GM12872 (cell line): ENCODE results near the gene OR10H3.

Experiments
- CTCF ChIP-seq: IDR thresholded peaks from 3 replicates; pipeline ENCODE4 v1.5.1; 2011; ENCODE audit warnings: low read depth, mild to moderate bottlenecking, low read length, moderate library complexity; ENCODE audit not compliant: insufficient read depth

OR10H3 gene

DNA sequence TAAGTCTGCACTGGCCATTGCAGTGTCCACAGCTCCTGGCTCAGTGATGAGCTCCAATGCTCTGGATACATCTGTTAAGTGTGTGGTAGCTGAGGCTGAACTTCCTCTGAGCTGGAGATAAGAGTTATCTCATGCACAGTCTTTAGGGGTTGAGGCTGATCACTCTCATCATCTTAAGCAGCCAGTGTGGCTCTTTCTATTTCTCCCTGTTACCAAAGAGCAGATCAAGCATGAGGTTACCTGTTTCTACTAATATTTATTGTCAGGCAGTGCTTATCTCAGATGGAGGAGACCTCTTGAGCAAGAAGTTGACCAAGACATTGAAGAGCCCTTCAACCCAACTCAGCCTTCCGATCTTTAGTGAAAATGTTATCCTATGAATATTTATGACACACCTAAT lies 16.5 kb upstream of the OR10H3 start:
- TF ChIP-seq CTCF: no peak

- TF ChIP-seq CTCF: no peak
Observed at GRCh38 chr19:15722956-15723355, 14.8 kb upstream of the OR10H3 start.

DNA sequence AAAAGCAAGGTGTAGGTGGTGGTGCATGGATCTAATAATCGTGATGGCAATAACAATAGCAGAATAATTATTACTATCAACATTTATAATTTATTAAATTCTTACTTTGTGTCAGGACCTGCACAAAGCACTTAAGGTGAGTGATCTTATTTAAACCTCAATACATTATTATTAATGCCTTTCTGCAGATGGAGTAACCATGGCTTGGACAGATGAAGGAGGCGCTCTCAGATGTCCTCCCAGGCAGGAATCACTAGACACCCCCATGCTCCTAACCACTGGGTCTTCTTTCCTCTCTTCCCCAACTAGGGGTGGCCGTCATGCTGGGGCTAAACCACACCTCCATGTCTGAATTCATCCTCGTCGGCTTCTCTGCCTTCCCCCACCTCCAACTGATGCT lies 10.1 kb upstream of the OR10H3 start, which contains the start of gene OR10H2:
Gene OR10H2 (plus strand): TSS at position 301 of the 400 bp plus-strand sequence. CDS start 20 bp downstream, at position 321.
- TF ChIP-seq CTCF: no peak

DNA sequence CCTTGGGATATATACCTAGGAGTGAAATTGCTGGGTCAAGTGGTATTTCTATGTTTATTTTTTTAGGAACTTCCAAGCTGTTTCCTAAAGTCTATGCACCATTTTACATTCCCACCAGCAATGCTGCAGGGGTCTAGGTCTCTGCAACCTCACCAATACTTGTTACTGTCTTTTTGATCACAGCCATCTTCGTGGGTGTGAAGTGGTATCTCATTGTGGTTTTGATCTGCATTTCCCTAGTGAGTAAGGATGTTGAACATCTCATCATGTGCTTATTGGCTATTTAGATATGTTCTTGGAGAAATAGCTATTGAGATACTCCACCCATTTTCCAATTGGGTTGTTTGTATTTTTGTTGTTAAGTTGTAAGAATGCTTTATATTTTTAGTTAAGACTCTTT lies 7.2 kb upstream of the OR10H3 start:
- no peak for TF ChIP-seq CTCF

DNA sequence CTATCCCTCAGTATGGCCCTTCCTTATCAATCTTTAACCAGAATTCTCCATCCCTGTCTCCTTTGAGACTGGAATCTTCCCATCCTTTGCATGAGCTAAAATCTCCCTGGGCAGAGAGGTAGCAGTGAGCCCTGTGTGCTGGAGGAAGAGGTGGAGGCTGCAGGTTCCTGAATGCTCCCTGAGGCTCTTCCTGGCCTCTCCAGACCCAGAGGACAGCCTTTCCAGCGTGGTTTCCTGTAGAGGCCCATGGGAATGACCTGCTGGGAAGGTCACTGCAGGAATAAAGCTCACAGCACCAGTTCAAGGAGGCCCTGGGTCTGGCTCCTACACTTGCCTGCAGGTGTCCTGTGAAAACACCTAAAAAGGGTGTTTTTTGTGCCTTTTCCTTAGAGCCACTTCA lies 5.4 kb upstream of the OR10H3 start:
- no peak for TF ChIP-seq CTCF

- TF ChIP-seq CTCF: no peak
Observed at GRCh38 chr19:15733895-15734294, 3.9 kb upstream of the OR10H3 start.

DNA sequence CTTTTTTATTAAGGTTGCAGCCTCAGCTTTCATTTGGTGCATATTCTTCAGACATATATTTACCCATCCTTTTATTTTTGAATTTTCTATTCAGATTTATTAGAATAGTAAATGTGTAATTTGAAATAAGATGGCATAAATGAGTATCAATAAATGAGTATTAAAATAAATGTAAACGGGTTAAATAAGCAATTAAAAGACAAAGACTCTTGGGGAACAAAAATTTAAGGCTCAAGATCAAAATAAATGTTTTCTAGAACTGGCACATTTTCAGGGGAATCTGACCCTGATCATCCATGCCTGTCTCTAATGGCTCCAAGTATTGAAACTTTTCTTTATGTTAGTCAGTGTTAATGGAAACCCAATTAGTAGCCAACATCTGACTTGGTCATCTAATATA lies 3.0 kb downstream of the OR10H3 start:
- no peak for TF ChIP-seq CTCF

GRCh38 chr19:15748239-15748638 lies 10.5 kb downstream of the OR10H3 start:
- TF ChIP-seq CTCF: no peak
